HepG2 (cell line): ENCODE data around the gene CFAP119. TPM values are rescaled to one million over a fixed set of nuclear protein-coding genes. Genes with fewer than 3 reads are reported as not detected.

ENCODE experiments used
- CENPT ChIP-seq: sonication (generic); formaldehyde crosslinking; IDR thresholded peaks from 2 replicates; pipeline ENCODE4 v1.8.0; 2022; ENCODE audit warnings: low read depth, mild to moderate bottlenecking, moderate library complexity, missing genetic modification reagents
- CENPX ChIP-seq: sonication (generic); formaldehyde crosslinking; IDR thresholded peaks from 2 replicates; pipeline ENCODE4 v1.9.0; 2021; ENCODE audit warnings: mild to moderate bottlenecking, missing genetic modification reagents, moderate library complexity
- CTCF ChIP-seq: sonication (generic); formaldehyde crosslinking; IDR thresholded peaks from 2 replicates; pipeline ENCODE4 v1.5.0; 2020; ENCODE audit warnings: mild to moderate bottlenecking, missing genetic modification reagents, moderate library complexity
- DMAP1 ChIP-seq: IDR thresholded peaks from 2 replicates; pipeline ENCODE4 v1.6.1; 2016
- FUBP1 ChIP-seq: sonication (generic); formaldehyde crosslinking; IDR thresholded peaks from 2 replicates; pipeline ENCODE4 v1.5.1; 2020; ENCODE audit warnings: missing genetic modification reagents, mild to moderate bottlenecking, borderline replicate concordance
- ISL2 ChIP-seq: sonication (generic); formaldehyde crosslinking; IDR thresholded peaks from 2 replicates; pipeline ENCODE4 v1.5.0; 2020; ENCODE audit warnings: missing genetic modification reagents
- PHF21A ChIP-seq: sonication (generic); formaldehyde crosslinking; IDR thresholded peaks from 2 replicates; pipeline ENCODE4 v1.5.0; 2020; ENCODE audit warnings: mild to moderate bottlenecking, missing genetic modification reagents
- SIX4 ChIP-seq: sonication (generic); formaldehyde crosslinking; IDR thresholded peaks from 2 replicates; pipeline ENCODE4 v1.4.0; 2020; ENCODE audit warnings: missing genetic modification reagents
- SNAPC4 ChIP-seq: sonication (generic); formaldehyde crosslinking; IDR thresholded peaks from 2 replicates; pipeline ENCODE4 v1.4.0; 2020; ENCODE audit warnings: mild to moderate bottlenecking, missing genetic modification reagents
- TFE3 ChIP-seq: IDR thresholded peaks from 2 replicates; pipeline ENCODE4 v1.6.1; 2016
- ZFP37 ChIP-seq: sonication (generic); formaldehyde crosslinking; IDR thresholded peaks from 2 replicates; pipeline ENCODE4 v1.4.0; 2020; ENCODE audit warnings: missing genetic modification reagents, borderline replicate concordance
- ZNF18 ChIP-seq: sonication (generic); formaldehyde crosslinking; IDR thresholded peaks from 2 replicates; pipeline ENCODE4 v1.8.0; 2022; ENCODE audit warnings: mild to moderate bottlenecking, missing genetic modification reagents; ENCODE audit not compliant: insufficient replicate concordance
- ZNF20 ChIP-seq: sonication (generic); formaldehyde crosslinking; IDR thresholded peaks from 2 replicates; pipeline ENCODE4 v1.4.0; 2020; ENCODE audit warnings: mild to moderate bottlenecking, moderate library complexity, missing genetic modification reagents
- ZNF253 ChIP-seq: sonication (generic); formaldehyde crosslinking; IDR thresholded peaks from 2 replicates; pipeline ENCODE4 v1.8.0; 2022; ENCODE audit warnings: mild to moderate bottlenecking, missing genetic modification reagents, borderline replicate concordance
- ZNF331 ChIP-seq: sonication (generic); formaldehyde crosslinking; IDR thresholded peaks from 2 replicates; pipeline ENCODE4 v1.4.0; 2020; ENCODE audit warnings: missing genetic modification reagents
- ZNF629 ChIP-seq: sonication (generic); formaldehyde crosslinking; conservative IDR thresholded peaks from 2 replicates; pipeline ENCODE4 v1.5.0; 2020; ENCODE audit warnings: missing genetic modification reagents
- polyA plus RNA-seq, 8 experiments: library from polyadenylated mRNA; depleted of rRNA in 3 of 8; stranded (reverse) in 7 of 8; unstranded in 1 of 8; fragments of >200 nt; fragmentation: Illumina TruSeq in 4 of 8; extraction: Trizol in 4 of 8; gene quantifications; 2 replicates each; pipeline versions ENCODE4 v1.2.1 to v1.2.3, GENCODE V29; 2011 to 2016; ENCODE audit warnings: low read depth in 4 of 8, missing spikeins in 1 of 8, mixed read lengths in 1 of 8; ENCODE audit not compliant: insufficient read depth in 1 of 8
- total RNA-seq, 5 experiments: library from RNA; depleted of rRNA; stranded (reverse); fragments of >200 nt; fragmentation: Illumina TruSeq; extraction: Trizol; gene quantifications; 2 replicates each; pipeline ENCODE4 v1.2.3, GENCODE V29; 2016; ENCODE audit warnings: low read depth in 1 of 5

CFAP119 gene
- total and polyA plus RNA-seq, 2 of the 13 experiments (the other 11 are each of a cell fraction or from before 2014, with no cell fraction given): 6.4 TPM

GRCh38 chr16:30786936-30787612, 25.2 kb upstream of the CFAP119 start, which contains the start of gene ZNF629 (continued):
- TF ChIP-seq ISL2 (CRISPR knock-in tag) (peak; percentile 78; the same call in 1 of the 2 replicates), CTCF (CRISPR knock-in tag) (peak; percentile 43), ZNF18 (CRISPR knock-in tag) (peak; percentile 93), ZFP37 (CRISPR knock-in tag) (0 out of 2 replicates have a peak, but pooled peaks have one; percentile 71), ZNF331 (CRISPR knock-in tag) (peak; percentile 59; the same call in 1 of the 2 replicates), SIX4 (peak; percentile 60; the same call in 1 of the 2 replicates), CENPT (CRISPR knock-in tag) (no peak; the same call in 1 of the 2 replicates), ZNF253 (CRISPR knock-in tag) (peak; percentile 50; the same call in 1 of the 2 replicates), TFE3 (CRISPR knock-in tag) (peak; percentile 72), PHF21A (CRISPR knock-in tag) (peak; percentile 86), FUBP1 (CRISPR knock-in tag) (no peak), ZNF629 (CRISPR knock-in tag) (0 out of 2 replicates have a peak, but pooled peaks have one; percentile 29), DMAP1 (CRISPR knock-in tag) (peak; percentile 74), SNAPC4 (peak; percentile 23; the same call in 1 of the 2 replicates), ZNF20 (CRISPR knock-in tag) (0 out of 2 replicates have a peak, but pooled peaks have one; percentile 64), CENPX (CRISPR knock-in tag) (no peak)
